ENCODE results near the gene MACROD2. TPM values are rescaled to one million over a fixed set of nuclear protein-coding genes. Genes with fewer than 3 reads are reported as not detected.

The MACROD2 gene
- polyA plus RNA-seq, 1 donor (not counting 4 experiments of a cell fraction or from before 2014, with no cell fraction given): 0.71 TPM

DNA sequence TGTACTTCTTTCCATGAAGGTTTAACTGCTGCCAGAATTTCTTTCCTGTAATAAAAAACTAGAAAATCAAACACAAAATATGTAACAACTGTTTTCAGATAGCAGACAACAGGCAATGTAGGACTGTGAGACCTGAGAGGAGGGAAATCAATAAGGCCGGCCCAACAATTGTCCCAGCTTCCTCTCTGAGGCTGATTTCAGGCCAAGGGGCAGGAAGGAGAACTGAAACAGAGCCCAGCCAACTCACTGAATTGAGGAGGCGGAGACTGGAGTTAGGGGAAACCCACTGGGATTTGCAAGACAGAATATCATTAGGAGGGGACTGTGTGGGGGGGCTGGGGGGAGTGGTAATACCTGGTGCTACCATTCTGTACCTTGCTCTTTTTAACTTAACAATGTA, 299.9 kb downstream of the MACROD2 start:
- dilution Hi-C loops (cut with MboI; ENCODE audit: extremely low pct_ligation_motif_present, low sequenced_read_pairs): no loop called here
- no peak overlapping the region for H2AFZ ChIP-seq (ENCODE audit: control insufficient read depth, low read length)

DNA sequence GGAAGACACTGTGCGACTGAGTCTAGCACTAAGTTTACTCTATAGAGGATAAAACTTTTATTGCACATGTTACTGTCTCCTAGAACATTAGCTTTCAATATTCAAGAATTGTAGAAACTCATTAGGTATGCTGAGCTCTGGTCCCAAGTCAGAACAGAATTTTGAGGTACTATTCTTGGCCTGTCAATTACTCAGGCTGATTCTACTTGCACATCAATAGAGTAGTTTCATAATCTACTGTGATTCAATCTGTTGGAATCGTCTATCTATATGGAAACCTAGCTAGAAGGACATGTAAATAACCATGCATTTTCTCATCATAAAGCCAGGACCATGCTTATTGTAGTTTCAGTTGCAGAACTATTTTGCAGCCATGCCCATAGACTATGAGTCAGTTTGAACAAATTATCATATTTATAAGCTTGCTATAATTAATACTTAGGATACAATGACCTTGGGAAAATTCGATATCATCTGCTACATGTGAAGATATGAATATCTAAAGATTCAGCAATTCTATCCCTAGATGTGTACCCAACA, 300.5 kb downstream of the MACROD2 start:
- no peak overlapping the region for H3K4me2 ChIP-seq (ENCODE audit: control insufficient read depth, extremely low read depth, insufficient read depth, low read depth, low read length)
- FAIRE-seq (peak; percentile 36), DNase-seq (ENCODE audit: low read depth, low spot score) (no peak)
- no peaks in the 10 kb centered on the region for H3K9me3 ChIP-seq (ENCODE audit: control insufficient read depth, low read depth, low read length)
- H3K9me1 ChIP-seq (ENCODE audit: control insufficient read depth, extremely low read depth, insufficient read depth, low read length): no peaks in the 10 kb centered on the region
- TF ChIP-seq EZH2 (IDR thresholded peaks at IDR 0.05; ENCODE audit: low read length) (no peak), CTCF (optimal IDR thresholded peaks at IDR 0.05 in 1 of 3, IDR thresholded peaks at IDR 0.05 in 1 of 3, conservative IDR thresholded peaks at IDR 0.05 in 1 of 3; ENCODE audit: extremely low read depth in 1 of 3, insufficient read depth in 2 of 3, low read length in 3 of 3) (no peak)
- H3K27me3 ChIP-seq (ENCODE audit: control insufficient read depth, extremely low read depth, insufficient read depth, low read length): no peaks in the 10 kb centered on the region
- H3K79me2 ChIP-seq (ENCODE audit: control insufficient read depth, insufficient read depth, low read length): no peaks in the 10 kb centered on the region
- dilution Hi-C loops (cut with MboI; ENCODE audit: extremely low pct_ligation_motif_present, low sequenced_read_pairs): no loop called here
- H3K4me1 ChIP-seq (ENCODE audit: control insufficient read depth, extremely low read depth, insufficient read depth, low read length): peaks cover 6% of the 10 kb centered on the region
- no peak overlapping the region for H2AFZ ChIP-seq (ENCODE audit: control insufficient read depth, low read length)
- no peak overlapping the region for H3K27ac ChIP-seq (ENCODE audit: control insufficient read depth, insufficient read depth, low read length)
- H4K20me1 ChIP-seq (ENCODE audit: control insufficient read depth, extremely low read depth, insufficient read depth, low read length): no peaks in the 10 kb centered on the region
- H3K9ac ChIP-seq (ENCODE audit: control insufficient read depth, extremely low read depth, insufficient read depth, low read length): no peak overlapping the region
- no peak overlapping the region for H3K4me3 ChIP-seq (ENCODE audit: control insufficient read depth in 2 of 3, extremely low read depth in 1 of 3, insufficient read depth in 2 of 3, low read depth in 1 of 3, low read length in 3 of 3)
- no peaks in the 10 kb centered on the region for H3K36me3 ChIP-seq (ENCODE audit: control insufficient read depth in 2 of 2, extremely low read depth in 1 of 2, insufficient read depth in 2 of 2, low read length in 2 of 2)

More for the DNA sequence above, 299.9 kb downstream of the MACROD2 start:
- no peaks in the 10 kb centered on the region for H3K9me3 ChIP-seq (ENCODE audit: control insufficient read depth, low read depth, low read length)
- FAIRE-seq (no peak), DNase-seq (ENCODE audit: low read depth, low spot score) (no peak)
- H3K79me2 ChIP-seq (ENCODE audit: control insufficient read depth, insufficient read depth, low read length): no peaks in the 10 kb centered on the region
- no peak overlapping the region for H3K27ac ChIP-seq (ENCODE audit: control insufficient read depth, insufficient read depth, low read length)
- H3K4me2 ChIP-seq (ENCODE audit: control insufficient read depth, extremely low read depth, insufficient read depth, low read depth, low read length): no peak overlapping the region
- H3K9ac ChIP-seq (ENCODE audit: control insufficient read depth, extremely low read depth, insufficient read depth, low read length): no peak overlapping the region
- peaks cover 7% of the 10 kb centered on the region for H3K4me1 ChIP-seq (ENCODE audit: control insufficient read depth, extremely low read depth, insufficient read depth, low read length)
- H3K27me3 ChIP-seq (ENCODE audit: control insufficient read depth, extremely low read depth, insufficient read depth, low read length): no peaks in the 10 kb centered on the region
- TF ChIP-seq CTCF (optimal IDR thresholded peaks at IDR 0.05 in 1 of 3, IDR thresholded peaks at IDR 0.05 in 1 of 3, conservative IDR thresholded peaks at IDR 0.05 in 1 of 3; ENCODE audit: extremely low read depth in 1 of 3, insufficient read depth in 2 of 3, low read length in 3 of 3): no peak
- no peak for TF ChIP-seq EZH2 (IDR thresholded peaks at IDR 0.05; ENCODE audit: low read length)
- H3K9me1 ChIP-seq (ENCODE audit: control insufficient read depth, extremely low read depth, insufficient read depth, low read length): no peaks in the 10 kb centered on the region
- no peaks in the 10 kb centered on the region for H3K36me3 ChIP-seq (ENCODE audit: control insufficient read depth in 2 of 2, extremely low read depth in 1 of 2, insufficient read depth in 2 of 2, low read length in 2 of 2)
- H4K20me1 ChIP-seq (ENCODE audit: control insufficient read depth, extremely low read depth, insufficient read depth, low read length): no peaks in the 10 kb centered on the region
- H3K4me3 ChIP-seq (ENCODE audit: control insufficient read depth in 2 of 3, extremely low read depth in 1 of 3, insufficient read depth in 2 of 3, low read depth in 1 of 3, low read length in 3 of 3): no peak overlapping the region
